ENCODE measurements around the gene POLR2A.

- TF ChIP-seq, protein P1, sequence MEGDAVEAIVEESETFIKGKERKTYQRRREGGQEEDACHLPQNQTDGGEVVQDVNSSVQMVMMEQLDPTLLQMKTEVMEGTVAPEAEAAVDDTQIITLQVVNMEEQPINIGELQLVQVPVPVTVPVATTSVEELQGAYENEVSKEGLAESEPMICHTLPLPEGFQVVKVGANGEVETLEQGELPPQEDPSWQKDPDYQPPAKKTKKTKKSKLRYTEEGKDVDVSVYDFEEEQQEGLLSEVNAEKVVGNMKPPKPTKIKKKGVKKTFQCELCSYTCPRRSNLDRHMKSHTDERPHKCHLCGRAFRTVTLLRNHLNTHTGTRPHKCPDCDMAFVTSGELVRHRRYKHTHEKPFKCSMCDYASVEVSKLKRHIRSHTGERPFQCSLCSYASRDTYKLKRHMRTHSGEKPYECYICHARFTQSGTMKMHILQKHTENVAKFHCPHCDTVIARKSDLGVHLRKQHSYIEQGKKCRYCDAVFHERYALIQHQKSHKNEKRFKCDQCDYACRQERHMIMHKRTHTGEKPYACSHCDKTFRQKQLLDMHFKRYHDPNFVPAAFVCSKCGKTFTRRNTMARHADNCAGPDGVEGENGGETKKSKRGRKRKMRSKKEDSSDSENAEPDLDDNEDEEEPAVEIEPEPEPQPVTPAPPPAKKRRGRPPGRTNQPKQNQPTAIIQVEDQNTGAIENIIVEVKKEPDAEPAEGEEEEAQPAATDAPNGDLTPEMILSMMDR (IDR thresholded peaks at IDR 0.05) = no peak
- TF ChIP-seq EP300 (IDR thresholded peaks at IDR 0.05) = no peak
- no peak for TF ChIP-seq RFX5 (IDR thresholded peaks at IDR 0.05)
- no peak for TF ChIP-seq POLR2A (IDR thresholded peaks at IDR 0.05; ENCODE audit: low read length)
- no peak for TF ChIP-seq JUN (IDR thresholded peaks at IDR 0.05)
- no peak for TF ChIP-seq CEBPB (IDR thresholded peaks at IDR 0.05)
- no peak for TF ChIP-seq KDM1A (IDR thresholded peaks at IDR 0.05; ENCODE audit: low read depth)
- TF ChIP-seq RCOR1 (IDR thresholded peaks at IDR 0.05; ENCODE audit: low read depth, low read length) = no peak
Measured at GRCh38 chr17:7541074-7541621, 57.0 kb downstream of the POLR2A start.

Data from A549 (cell line).